Right atrium auricular region (tissue), 2 donors: ENCODE data around the gene C11orf65. TPM values are rescaled to one million over a fixed set of nuclear protein-coding genes. Genes with fewer than 3 reads are reported as not detected.

Experiments
- DNase-seq: peaks from one replicate; pipeline ENCODE4 v3.0.0-alpha.2; 2019; ENCODE audit warnings: low spot score
- H3K27ac ChIP-seq, 2 donors: fragments of 200-600 bp; sonication (generic); 1 replicate in 1 of 2; 2 replicates in 1 of 2; pipeline ENCODE4 v1.5.1; 2016 to 2019
- H3K27me3 ChIP-seq, 2 donors: fragments of 200-600 bp; sonication (generic); one replicate each; pipeline versions ENCODE4 v1.5.1 to v1.6.0; 2017 to 2019
- H3K36me3 ChIP-seq: fragments of 200-600 bp; sonication (generic); one replicate; pipeline ENCODE4 v1.5.1; 2016
- H3K4me1 ChIP-seq, 2 donors: fragments of 200-600 bp; sonication (generic); one replicate each; pipeline versions ENCODE4 v1.5.1 to v1.6.0; 2017 to 2019
- H3K4me3 ChIP-seq, 2 donors: fragments of 200-600 bp; sonication (generic); 1 replicate in 1 of 2; 2 replicates in 1 of 2; pipeline ENCODE4 v1.5.1; 2017 to 2019; ENCODE audit warnings: mild to moderate bottlenecking in 1 of 2, moderate library complexity in 1 of 2
- H3K9me3 ChIP-seq, 2 donors: fragments of 200-600 bp; sonication (generic); one replicate each; pipeline ENCODE4 v1.5.1; 2019
- CTCF ChIP-seq, 2 donors: fragments of 200-600 bp; sonication (generic); IDR thresholded peaks; one replicate each; pipeline ENCODE4 v1.5.1; 2019; ENCODE audit warnings: antibody characterized with exemption in 2 of 2
- total RNA-seq, 2 donors: library from RNA; depleted of rRNA; stranded (reverse); fragments of >200 nt; gene quantifications; one replicate each; pipeline ENCODE4 v1.1.0, GENCODE V29; 2016

C11orf65 gene
- total RNA-seq, 2 donors from 2014 or later, result 0.28 to 2.7 TPM

GRCh38 chr11:108341654-108342053, 125.7 kb downstream of the C11orf65 start:
- peaks cover 17% of the 10 kb centered on the region for H3K36me3 ChIP-seq
- TF ChIP-seq CTCF (IDR thresholded peaks at IDR 0.05), result no peak
- no peak for DNase-seq
- no peak overlapping the region for H3K4me3 ChIP-seq
- no peaks in the 10 kb centered on the region for H3K9me3 ChIP-seq
- no peaks in the 10 kb centered on the region for H3K4me1 ChIP-seq
- H3K27ac ChIP-seq, result no peak overlapping the region
- no peaks in the 10 kb centered on the region for H3K27me3 ChIP-seq

GRCh38 chr11:108340973-108341372, 126.4 kb downstream of the C11orf65 start:
- Histone ChIP-seq H3K4me3 (no peak overlapping the region), H3K9me3 (no peaks in the 10 kb centered on the region), H3K36me3 (peaks cover 17% of the 10 kb centered on the region), H3K27me3 (no peaks in the 10 kb centered on the region), H3K27ac (no peak overlapping the region), H3K4me1 (no peaks in the 10 kb centered on the region)
- no peak for DNase-seq
- TF ChIP-seq CTCF (IDR thresholded peaks at IDR 0.05), result no peak

- TF ChIP-seq CTCF (IDR thresholded peaks at IDR 0.05), result no peak
- no peaks in the 10 kb centered on the region for H3K4me1 ChIP-seq
- no peak overlapping the region for H3K27ac ChIP-seq
- H3K4me3 ChIP-seq, result no peak overlapping the region
- H3K36me3 ChIP-seq, result peaks cover 31% of the 10 kb centered on the region
- H3K9me3 ChIP-seq, result no peaks in the 10 kb centered on the region
- no peaks in the 10 kb centered on the region for H3K27me3 ChIP-seq
- DNase-seq, result no peak
Observed at GRCh38 chr11:108338750-108339149, 128.6 kb downstream of the C11orf65 start.

- Histone ChIP-seq H3K4me3 (no peak overlapping the region), H3K9me3 (no peaks in the 10 kb centered on the region), H3K4me1 (no peaks in the 10 kb centered on the region), H3K36me3 (peaks cover 79% of the 10 kb centered on the region), H3K27ac (no peak overlapping the region), H3K27me3 (no peaks in the 10 kb centered on the region)
- TF ChIP-seq CTCF (IDR thresholded peaks at IDR 0.05), result no peak
- DNase-seq, result no peak
Observed at GRCh38 chr11:108333403-108333899, 133.9 kb downstream of the C11orf65 start.

Other genes starting within 250 kb of the C11orf65 start
- 10 to 100 TPM; 10.6 to 12.7 TPM for gene NPAT, start 244.9 kb downstream of the C11orf65 start, total RNA-seq
- 10 to 100 TPM; 29.3 to 29.8 TPM for gene ATM, start 244.5 kb downstream of the C11orf65 start, total RNA-seq
- 10 to 100 TPM; 10.2 to 13.2 TPM for gene POGLUT3, start 30.9 kb upstream of the C11orf65 start, total RNA-seq
- 1 to 10 TPM; 1.4 to 2.8 TPM for gene EXPH5, start 126.2 kb upstream of the C11orf65 start, total RNA-seq
- gene DDX10, start 197.5 kb upstream of the C11orf65 start, total RNA-seq, result 10 to 100 TPM; 11.8 to 13.1 TPM